Activated CD8-positive, alpha-beta T cell treated with anti-CD3 and anti-CD28 coated beads for 36 hours (primary cell): Measurements from ENCODE around the gene NTNG1. TPM values are rescaled to one million over a fixed set of nuclear protein-coding genes. Genes with fewer than 3 reads are reported as not detected.
"Not testable (repeated sequence)": the region's sequence is repeated elsewhere in the genome, so short reads cannot be mapped to it uniquely, and the experiment has no call there.

ENCODE experiments used
- ATAC-seq: fragments of 200-7000 bp; cut with Tn5 transposase; one replicate; pipeline ENCODE4 v1.10.0; 2021; ENCODE audit warnings: mild to moderate bottlenecking, moderate library complexity
- CTCF ChIA-PET: fragments of 350-600 bp; sonication (Branson Sonifier 250); formaldehyde crosslinking; loops from one replicate; lab custom pipeline; 2021; ENCODE audit warnings: antibody characterized with exemption; lab: Charles Lee
- POLR2A ChIA-PET: fragments of 350-600 bp; sonication (Branson Sonifier 250); formaldehyde crosslinking; loops from one replicate; lab custom pipeline; 2021; ENCODE audit warnings: antibody characterized with exemption; lab: Charles Lee
- DNase-seq: peaks from one replicate; pipeline ENCODE4 v3.0.0-alpha.2; 2020
- H3K27ac Mint-ChIP-seq: one replicate; pipeline ENCODE4 v1.8.0; 2021; ENCODE audit warnings: mild to moderate bottlenecking, mixed read lengths
- H3K27me3 Mint-ChIP-seq: one replicate; pipeline ENCODE4 v1.8.0; 2021; ENCODE audit warnings: mixed read lengths
- H3K36me3 Mint-ChIP-seq: one replicate; pipeline ENCODE4 v1.8.0; 2021; ENCODE audit warnings: low read depth, mixed read lengths
- H3K4me1 Mint-ChIP-seq: one replicate; pipeline ENCODE4 v1.8.0; 2021; ENCODE audit warnings: low read depth, mixed read lengths
- H3K4me3 Mint-ChIP-seq: one replicate; pipeline ENCODE4 v1.8.0; 2021; ENCODE audit warnings: mild to moderate bottlenecking, moderate library complexity, mixed read lengths
- H3K9me3 Mint-ChIP-seq: one replicate; pipeline ENCODE4 v1.8.0; 2021; ENCODE audit warnings: mixed read lengths
- intact Hi-C: fragments of 100-400 bp; cut with micrococcal nuclease; formaldehyde crosslinking; loops from one replicate; pipeline ENCODE4 v1.10.0; 2022
- total RNA-seq, 2 experiments: library from RNA; stranded (reverse); gene quantifications; one replicate each; pipeline ENCODE4 v1.2.3, GENCODE V29; 2021
- TF ChIP-seq, protein P1 (sequence below): fragments of 200-600 bp; IDR thresholded peaks from one replicate; pipeline ENCODE4 v1.8.0; 2022; ENCODE audit warnings: antibody characterized with exemption, mild to moderate bottlenecking

NTNG1 gene
- total RNA-seq, 2 experiments from 2014 or later = 0.96 to 1.0 TPM

DNA sequence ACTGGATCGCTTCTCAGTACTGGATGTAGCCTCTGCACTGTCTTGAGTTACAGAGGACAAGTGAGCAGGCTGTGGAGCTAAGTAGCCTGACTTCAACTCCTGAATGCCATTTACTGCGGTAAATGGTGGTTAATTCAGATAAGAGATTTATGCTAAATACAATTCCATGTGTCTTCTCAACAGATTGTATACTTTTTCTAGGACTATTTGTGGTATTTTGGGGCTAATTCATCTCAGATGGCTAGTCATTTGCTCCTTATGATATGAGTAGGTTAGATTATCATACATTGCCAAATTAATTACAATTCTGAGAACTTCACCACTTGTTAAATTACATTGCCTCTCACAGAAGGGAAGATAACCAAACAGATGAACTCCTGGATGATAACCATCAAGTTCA lies 90.5 kb downstream of the NTNG1 start:
- H3K4me3 Mint-ChIP-seq = no peak overlapping the region
- ATAC-seq (no peak), DNase-seq (no peak)
- POLR2A ChIA-PET = no interaction called here
- TF ChIP-seq, protein P1, sequence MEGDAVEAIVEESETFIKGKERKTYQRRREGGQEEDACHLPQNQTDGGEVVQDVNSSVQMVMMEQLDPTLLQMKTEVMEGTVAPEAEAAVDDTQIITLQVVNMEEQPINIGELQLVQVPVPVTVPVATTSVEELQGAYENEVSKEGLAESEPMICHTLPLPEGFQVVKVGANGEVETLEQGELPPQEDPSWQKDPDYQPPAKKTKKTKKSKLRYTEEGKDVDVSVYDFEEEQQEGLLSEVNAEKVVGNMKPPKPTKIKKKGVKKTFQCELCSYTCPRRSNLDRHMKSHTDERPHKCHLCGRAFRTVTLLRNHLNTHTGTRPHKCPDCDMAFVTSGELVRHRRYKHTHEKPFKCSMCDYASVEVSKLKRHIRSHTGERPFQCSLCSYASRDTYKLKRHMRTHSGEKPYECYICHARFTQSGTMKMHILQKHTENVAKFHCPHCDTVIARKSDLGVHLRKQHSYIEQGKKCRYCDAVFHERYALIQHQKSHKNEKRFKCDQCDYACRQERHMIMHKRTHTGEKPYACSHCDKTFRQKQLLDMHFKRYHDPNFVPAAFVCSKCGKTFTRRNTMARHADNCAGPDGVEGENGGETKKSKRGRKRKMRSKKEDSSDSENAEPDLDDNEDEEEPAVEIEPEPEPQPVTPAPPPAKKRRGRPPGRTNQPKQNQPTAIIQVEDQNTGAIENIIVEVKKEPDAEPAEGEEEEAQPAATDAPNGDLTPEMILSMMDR = no peak
- H3K4me1 Mint-ChIP-seq = no peaks in the 10 kb centered on the region
- H3K27me3 Mint-ChIP-seq = no peaks in the 10 kb centered on the region
- peaks cover 8% of the 10 kb centered on the region for H3K9me3 Mint-ChIP-seq
- intact Hi-C loops = no loop called here
- H3K36me3 Mint-ChIP-seq = no peaks in the 10 kb centered on the region
- no peak overlapping the region for H3K27ac Mint-ChIP-seq
- CTCF ChIA-PET = interaction anchor here (0.9 kb wide), 1 partner anchor 12 kb away, joined by 3 read pairs; no protein-coding TSS in a partner anchor

GRCh38 chr1:107232426-107232825 lies 91.6 kb downstream of the NTNG1 start:
- Mint-ChIP-seq H3K4me3 (no peak overlapping the region), H3K4me1 (no peaks in the 10 kb centered on the region), H3K36me3 (no peaks in the 10 kb centered on the region), H3K27ac (no peak overlapping the region), H3K27me3 (no peaks in the 10 kb centered on the region), H3K9me3 (peaks cover 19% of the 10 kb centered on the region)
- ChIA-PET CTCF (no interaction called here), POLR2A (no interaction called here)
- DNase-seq = no peak
- TF ChIP-seq, protein P1 = no peak
- no peak for ATAC-seq
- intact Hi-C loops = no loop called here

- H3K36me3 Mint-ChIP-seq, H3K27ac Mint-ChIP-seq, CTCF ChIA-PET, intact Hi-C loops, H3K27me3 Mint-ChIP-seq, H3K4me1 Mint-ChIP-seq, ATAC-seq, POLR2A ChIA-PET, DNase-seq, H3K4me3 Mint-ChIP-seq: not testable (repeated sequence)
- peaks cover 25% of the 10 kb centered on the region for H3K9me3 Mint-ChIP-seq
These were observed 95.9 kb downstream of the NTNG1 start for GRCh38 chr1:107236760-107237159.

- intact Hi-C loops = no loop called here
- POLR2A ChIA-PET = no interaction called here
- DNase-seq (no peak), ATAC-seq (no peak)
- H3K9me3 Mint-ChIP-seq = peaks cover 4% of the 10 kb centered on the region
- H3K4me3 Mint-ChIP-seq = no peak overlapping the region
- peaks cover 8% of the 10 kb centered on the region for H3K27me3 Mint-ChIP-seq
- CTCF ChIA-PET = interaction anchor here (1.2 kb wide), 1 partner anchor 13 kb away, joined by 3 read pairs; no protein-coding TSS in a partner anchor
- no peaks in the 10 kb centered on the region for H3K36me3 Mint-ChIP-seq
- TF ChIP-seq, protein P1 = no peak
- H3K4me1 Mint-ChIP-seq = no peaks in the 10 kb centered on the region
- H3K27ac Mint-ChIP-seq = no peak overlapping the region
These were observed 102.6 kb downstream of the NTNG1 start for GRCh38 chr1:107243461-107243860.

DNA sequence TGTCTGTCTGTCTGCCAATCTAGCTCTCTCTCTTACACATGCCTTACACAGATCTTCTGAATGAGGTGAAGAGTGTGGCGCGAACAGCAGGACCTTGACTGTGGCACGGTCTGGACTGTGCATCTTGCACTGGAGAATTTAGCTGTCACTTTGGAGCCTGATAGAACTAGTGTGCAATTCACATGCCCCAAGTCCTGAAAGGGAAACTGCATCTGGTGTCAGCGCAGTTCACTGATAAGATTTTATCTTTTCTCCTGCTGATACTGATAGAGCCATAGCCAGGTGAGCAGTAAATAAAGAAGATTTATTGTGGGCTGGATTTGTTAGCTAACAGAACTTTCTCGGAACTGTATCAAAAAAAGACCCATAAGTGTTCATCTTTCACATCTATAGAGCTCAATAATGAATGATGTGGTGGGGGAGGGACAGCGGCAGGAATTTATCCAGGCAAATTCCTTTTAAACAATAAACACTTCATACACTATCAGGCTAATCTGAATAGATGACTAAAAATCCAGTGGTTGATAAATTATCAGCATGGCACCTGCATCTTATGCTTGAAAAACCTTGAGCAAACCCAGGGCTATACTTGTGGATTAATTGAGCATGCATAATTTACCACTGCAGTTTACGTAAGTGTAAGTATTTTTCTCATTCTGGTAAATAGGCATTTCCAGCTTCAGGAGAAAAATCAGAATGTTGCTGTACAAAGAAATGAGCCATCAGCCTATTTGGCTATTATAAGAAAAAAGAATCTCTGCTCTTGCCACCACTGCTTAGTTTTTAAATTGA lies 104.1 kb downstream of the NTNG1 start:
- DNase-seq = no peak
- POLR2A ChIA-PET = no interaction called here
- Mint-ChIP-seq H3K27me3 (peaks cover 8% of the 10 kb centered on the region), H3K9me3 (no peaks in the 10 kb centered on the region), H3K4me3 (no peak overlapping the region), H3K4me1 (peaks cover 3% of the 10 kb centered on the region), H3K27ac (no peak overlapping the region), H3K36me3 (no peaks in the 10 kb centered on the region)
- CTCF ChIA-PET = no interaction called here
- TF ChIP-seq, protein P1 = no peak
- intact Hi-C loops = no loop called here
- no peak for ATAC-seq
